HG03025 (cell line): ENCODE results near the gene PABPC1L2A.
"Not testable (repeated sequence)": the region's sequence is repeated elsewhere in the genome, so short reads cannot be mapped to it uniquely, and the experiment has no call there.

Source experiments
- ATAC-seq: cut with Tn5 transposase; IDR thresholded peaks from one replicate; pipeline ENCODE4 v1.9.1; 2021; ENCODE audit warnings: mild to moderate bottlenecking, moderate library complexity; ENCODE audit not compliant: unreplicated experiment, low FRiP score

The PABPC1L2A gene

DNA sequence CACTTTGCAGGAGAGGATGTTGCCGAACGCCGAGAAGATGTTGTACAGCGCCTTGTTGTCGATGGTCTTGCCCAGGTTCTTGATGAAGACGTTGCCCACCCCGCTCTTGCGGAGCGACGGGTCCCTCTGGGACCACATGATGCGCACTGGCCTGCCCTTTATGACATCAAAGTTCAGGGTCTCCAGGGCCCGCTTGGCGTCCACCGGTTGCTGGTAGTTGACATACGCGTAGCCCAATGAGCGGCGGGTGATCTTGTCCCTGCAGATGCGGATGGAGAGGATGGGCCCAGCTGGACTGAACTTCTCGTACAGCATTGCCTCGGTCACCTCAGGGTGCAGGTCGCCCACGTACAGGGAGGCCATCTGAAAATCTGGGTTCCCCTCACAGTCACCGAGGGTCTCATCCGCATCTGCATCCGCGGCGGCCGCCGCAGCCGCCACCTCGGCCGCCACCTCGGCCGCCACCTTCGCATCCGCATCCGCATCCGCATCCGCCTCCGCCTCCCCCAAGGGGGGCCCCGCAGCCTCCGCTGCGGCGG is at the start of gene PABPC1L2A:
Gene PABPC1L2A, minus strand, starts transcription at position 489 of the 539 bp plus-strand sequence. Its CDS starts 126 bp downstream, at position 363.
- not testable (repeated sequence) for ATAC-seq

DNA sequence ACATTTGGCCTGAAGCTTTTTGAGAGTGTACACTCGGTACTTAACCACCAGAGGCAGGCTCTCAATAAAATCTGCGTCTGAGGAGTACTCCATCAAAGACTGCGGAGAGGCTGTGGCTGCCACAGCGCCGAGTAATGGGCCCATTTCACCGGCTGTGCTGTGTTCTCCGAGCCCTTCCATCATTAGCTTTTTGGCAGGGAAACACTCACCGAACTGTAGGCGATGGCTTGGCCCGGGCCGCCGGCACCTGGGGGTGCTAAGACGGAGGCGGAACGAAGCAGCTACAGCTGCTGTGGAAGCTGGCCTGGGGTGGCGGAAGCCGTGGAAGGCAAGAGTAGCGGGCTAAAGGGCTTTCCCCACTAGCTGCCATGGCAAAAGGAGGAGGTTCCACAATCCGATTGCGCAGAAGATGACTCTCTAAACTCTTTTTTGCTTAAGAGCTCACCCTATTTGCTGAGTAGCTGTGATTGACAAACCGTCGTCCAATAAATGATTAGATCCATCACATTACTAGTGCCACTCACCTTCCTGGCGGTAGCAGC is 48.5 kb upstream of the PABPC1L2A start:
- no peak for ATAC-seq

DNA sequence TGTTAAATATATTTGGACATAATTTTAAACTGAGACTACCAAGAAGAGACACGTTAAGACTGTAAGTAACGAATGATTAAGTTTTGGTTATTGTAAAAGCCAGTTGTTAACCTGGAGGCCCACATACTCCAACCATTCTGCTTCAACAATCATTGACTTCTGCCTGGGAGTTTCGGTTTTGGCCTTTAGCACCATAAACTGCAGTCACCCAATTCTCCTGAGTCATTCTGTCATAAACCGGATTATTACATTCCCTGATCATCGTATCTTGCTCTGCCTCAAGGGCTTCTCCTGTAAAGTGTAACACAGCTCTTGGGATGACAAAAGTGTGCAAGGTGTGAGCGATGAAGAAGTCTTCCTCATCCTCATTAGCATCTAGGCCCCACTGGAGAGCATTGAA is 46.9 kb upstream of the PABPC1L2A start:
- ATAC-seq: no peak

DNA sequence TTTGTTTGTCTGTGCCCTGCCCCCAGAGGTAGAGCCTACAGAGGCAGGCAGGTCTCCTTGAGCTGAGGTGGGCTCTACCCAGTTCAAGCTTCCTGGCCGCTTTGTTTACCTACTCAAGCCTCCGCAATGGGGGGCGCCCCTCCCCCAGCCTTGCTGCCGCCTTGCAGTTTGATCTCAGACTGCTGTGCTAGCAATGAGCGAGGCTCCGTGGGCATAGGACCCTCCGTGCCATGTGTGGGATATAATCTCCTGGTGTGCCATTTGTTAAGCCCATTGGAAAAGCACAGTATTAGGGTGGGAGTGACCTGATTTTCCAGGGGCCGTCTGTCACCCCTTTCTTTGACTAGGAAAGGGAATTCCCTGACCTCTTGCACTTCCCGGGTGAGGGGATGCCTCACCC is 20.2 kb upstream of the PABPC1L2A start:
- not testable (repeated sequence) for ATAC-seq

DNA sequence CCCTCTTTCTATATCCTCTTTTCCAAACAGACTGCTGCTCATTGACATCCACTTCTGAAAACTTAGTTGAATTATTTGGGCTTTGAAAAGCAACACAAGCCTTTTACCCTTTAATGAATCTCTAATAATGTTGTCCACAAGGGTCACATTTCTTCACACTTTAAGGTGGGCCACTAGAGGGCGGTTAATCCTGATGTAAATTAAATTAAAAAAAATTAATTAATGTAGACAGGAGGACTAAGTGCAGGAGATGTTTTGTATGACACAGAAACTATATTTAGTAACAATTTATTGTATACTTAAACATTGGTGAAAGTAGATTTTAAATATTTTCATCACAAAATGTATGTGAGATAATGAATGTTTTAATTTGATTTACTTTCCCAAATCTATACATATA is 7.5 kb upstream of the PABPC1L2A start:
- ATAC-seq: not testable (repeated sequence)

DNA sequence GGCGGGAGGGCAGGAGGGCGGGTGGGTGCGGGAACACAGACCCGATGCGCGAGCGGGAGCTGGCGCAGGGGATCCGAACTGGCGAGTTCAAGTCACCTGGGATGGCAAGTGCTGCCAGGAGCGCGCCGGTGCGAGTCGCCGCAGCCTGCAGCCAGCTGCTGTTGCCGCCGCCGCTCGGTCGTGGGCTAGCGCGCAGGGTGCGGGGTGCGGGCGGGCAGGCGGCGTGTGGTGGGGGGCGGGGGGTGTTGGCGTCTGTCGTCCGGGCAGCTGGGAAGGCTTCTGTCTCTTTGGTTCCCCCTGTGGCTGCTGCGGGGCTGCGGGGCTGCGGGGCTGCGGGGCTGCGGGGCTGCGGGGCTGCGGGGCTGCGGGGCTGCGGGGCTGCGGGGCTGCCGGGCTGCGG is 572 bp upstream of the PABPC1L2A start:
- not testable (repeated sequence) for ATAC-seq

DNA sequence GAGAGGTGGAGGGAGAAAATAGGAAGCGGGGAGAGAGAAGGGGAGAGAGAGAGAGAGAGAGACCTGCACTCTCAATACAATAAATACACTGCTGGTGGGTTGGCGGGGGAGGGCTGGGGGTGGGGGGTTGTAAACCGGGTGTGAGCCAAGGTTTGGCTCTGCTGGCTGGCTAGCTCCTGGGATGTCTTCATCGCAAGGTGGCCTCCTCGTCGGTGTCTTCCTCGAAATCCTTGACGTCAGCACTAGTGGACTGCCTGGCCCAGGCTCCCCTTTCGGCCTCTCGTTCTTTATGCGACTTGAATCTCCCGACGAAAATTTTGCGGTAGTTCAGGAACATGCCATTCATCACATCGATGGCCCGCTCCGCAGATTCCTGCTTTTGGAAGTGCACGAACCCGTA is 715 bp downstream of the PABPC1L2A start:
- ATAC-seq: not testable (repeated sequence)

DNA sequence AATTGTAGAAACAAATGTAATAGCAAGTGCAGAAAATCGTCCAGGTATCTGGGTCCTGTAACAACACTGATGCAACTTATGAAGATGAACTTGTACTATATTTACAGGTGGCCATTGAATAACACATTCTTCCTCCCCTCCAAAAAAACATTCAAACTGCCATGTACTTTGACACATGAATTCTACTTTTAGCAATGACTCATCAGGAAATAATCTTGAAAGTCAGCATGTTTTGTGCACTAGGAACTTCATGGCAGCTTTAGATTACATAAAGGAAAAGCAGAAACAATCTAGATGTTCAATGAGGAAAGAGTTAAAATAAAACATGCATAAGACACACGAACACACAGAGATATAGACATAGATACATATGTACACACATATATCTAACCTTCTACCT is 2.5 kb downstream of the PABPC1L2A start:
- no peak for ATAC-seq

DNA sequence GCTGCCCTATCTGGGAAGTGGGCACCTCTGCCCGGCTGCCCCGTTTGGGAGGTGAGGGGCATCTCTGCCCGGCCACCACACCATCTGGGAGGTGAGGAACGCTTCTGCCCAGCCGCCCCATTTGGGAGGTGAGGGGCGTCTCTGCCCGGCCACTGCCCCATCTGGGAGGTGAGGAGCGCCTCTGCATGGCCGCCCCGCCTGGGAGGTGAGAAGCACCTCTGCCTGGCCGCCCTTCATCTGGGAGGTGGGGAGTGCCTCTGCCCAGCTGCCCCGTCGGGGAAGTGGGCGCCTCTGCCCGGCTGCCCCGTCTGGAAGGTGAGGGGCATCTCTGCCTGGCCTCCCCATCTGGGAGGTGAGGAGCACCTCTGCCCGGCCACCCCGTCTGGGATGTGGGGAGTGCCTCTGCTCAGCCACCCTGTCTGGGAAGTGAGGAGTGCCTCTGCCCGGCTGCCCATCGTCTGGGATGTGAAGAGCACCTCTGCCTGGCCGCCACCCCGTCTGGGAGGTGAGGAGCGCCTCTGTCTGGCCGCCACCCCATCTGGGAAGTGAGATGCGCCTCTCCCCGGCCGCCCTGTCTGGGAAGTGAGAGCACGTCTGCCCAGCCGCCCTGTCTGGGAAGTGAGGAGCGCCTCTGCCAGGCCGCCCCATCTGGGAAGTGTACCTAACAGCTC is 9.8 kb downstream of the PABPC1L2A start:
- no peak for ATAC-seq

DNA sequence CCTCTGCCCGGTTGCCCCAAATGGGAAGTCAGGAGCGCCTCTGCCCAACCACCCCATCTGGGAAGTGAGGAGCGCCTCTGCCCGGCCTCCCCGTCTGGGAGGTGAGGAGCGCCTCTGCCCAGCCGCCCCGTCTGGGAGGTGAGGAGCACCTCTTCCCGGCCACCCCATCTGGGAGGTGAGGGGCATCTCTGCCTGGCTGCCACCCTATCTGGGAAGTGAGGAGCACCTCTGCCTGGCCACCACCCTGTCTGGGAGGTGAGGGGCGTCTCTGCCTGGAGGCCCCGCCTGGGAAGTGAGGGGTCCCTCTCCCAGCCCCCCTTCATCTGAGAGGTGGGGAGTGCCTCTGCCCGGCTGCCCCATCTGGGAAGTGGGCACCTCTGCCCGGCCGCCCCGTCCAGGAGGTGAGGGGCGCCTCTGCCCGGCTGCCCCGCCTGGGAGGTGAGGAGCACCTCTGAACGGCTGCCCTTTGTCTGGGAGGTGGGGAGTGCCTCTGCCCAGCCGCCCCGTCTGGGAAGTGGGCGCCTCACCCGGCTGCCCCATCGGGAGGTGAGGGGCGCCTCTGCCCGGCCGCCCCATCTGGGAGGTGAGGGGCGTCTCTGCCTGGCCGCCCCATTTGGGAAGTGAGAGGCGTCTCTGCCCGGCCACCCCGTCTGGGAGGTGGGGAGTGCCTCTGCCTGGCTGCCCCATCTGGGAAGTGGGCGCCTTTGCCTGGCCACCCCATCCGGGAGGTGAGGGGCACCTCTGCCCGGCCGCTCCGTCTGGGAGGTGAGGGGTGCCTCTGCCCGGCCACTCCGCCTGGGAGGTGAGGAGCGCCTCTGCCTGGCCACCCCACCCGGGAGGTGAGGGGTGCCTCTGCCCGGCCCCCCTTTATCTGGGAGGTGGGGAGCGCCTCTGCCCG is 10.6 kb downstream of the PABPC1L2A start:
- ATAC-seq: no peak

DNA sequence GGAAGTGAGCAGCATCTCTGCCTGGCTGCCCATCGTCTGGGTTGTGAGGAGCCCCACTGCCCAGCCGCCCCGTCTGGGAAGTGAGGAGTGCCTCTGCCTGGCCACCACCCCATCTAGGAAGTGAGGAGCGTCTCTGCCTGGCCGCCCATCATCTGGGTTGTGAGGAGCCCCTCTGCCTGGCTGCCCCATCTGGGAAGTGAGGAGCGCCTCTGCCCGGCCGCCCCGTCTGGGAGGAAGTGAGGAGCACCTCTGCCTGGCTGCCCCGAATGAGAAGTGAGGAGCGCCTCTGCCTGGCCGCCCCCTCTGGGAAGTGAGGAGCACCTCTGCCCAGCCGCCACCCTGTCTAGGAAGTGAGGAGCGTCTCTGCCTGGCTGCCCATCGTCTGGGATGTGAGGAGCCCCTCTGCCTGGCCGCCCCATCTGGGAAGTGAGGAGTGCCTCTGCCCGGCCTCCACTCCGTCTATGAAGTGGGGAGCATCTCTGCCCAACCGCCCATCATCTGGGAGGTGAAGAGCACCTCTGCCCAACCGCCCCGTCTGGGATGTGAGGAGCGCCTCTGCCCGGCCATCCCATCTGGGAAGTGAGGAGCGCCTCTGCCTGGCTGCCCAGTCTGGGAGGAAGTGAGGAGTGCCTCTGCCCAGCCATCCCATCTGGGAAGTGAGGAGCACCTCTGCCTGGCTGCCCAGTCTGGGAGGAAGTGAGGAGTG is 11.4 kb downstream of the PABPC1L2A start:
- ATAC-seq: not testable (repeated sequence)

DNA sequence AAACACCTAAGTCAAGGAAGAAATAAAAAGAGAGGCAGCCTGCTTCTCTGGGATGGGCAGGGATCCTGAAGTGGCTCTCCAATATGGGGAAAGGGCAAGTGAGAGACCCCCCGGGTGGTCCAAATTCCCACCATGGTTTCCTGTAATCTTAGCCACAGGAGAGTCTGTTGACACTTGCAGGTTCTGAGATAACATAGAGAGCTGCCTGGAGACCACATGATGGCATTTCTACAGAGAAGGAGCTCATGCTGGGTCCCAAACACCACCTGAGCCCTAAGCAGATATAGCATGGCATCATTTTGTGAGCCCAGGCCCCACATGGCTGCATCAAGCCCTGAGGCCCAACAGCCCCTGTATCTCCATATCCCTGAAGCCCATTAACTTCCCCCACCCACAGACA is 50.4 kb downstream of the PABPC1L2A start:
- no peak for ATAC-seq
